WTC11 (cell line): Measurements from ENCODE around the gene STK32A.

ENCODE experiments used
- EMX1 ChIP-seq: fragments of 250-450 bp; sonication (Bioruptor Pico); IDR thresholded peaks from 2 replicates; pipeline ENCODE4 v1.8.0; 2021; ENCODE audit warnings: mild to moderate bottlenecking
- ETV6 ChIP-seq: sonication (generic); formaldehyde crosslinking; IDR thresholded peaks from 2 replicates; pipeline ENCODE4 v1.8.1; 2022; ENCODE audit warnings: mild to moderate bottlenecking, missing genetic modification reagents
- JUN ChIP-seq: sonication (generic); formaldehyde crosslinking; IDR thresholded peaks from 2 replicates; pipeline ENCODE4 v1.8.0; 2023; ENCODE audit warnings: mild to moderate bottlenecking, missing genetic modification reagents
- NR1H2 ChIP-seq: sonication (generic); formaldehyde crosslinking; IDR thresholded peaks from 2 replicates; pipeline ENCODE4 v1.9.0; 2021; ENCODE audit warnings: mild to moderate bottlenecking, moderate library complexity, missing genetic modification reagents
- RELA ChIP-seq: sonication (generic); formaldehyde crosslinking; IDR thresholded peaks from 2 replicates; pipeline ENCODE4 v1.8.1; 2022; ENCODE audit warnings: missing genetic modification reagents, mild to moderate bottlenecking, borderline replicate concordance
- SP1 ChIP-seq: sonication (generic); formaldehyde crosslinking; conservative IDR thresholded peaks from 2 replicates; pipeline ENCODE4 v1.8.1; 2022; ENCODE audit warnings: missing genetic modification reagents
- TF ChIP-seq, protein P1 (sequence below): fragments of 200-600 bp; IDR thresholded peaks from 2 replicates; pipeline ENCODE4 v1.8.0; 2022; ENCODE audit warnings: antibody characterized with exemption
- TF ChIP-seq, protein P2 (sequence below): sonication (generic); formaldehyde crosslinking; IDR thresholded peaks from 2 replicates; pipeline ENCODE4 v1.8.1; 2023; ENCODE audit warnings: mild to moderate bottlenecking, missing genetic modification reagents
- TF ChIP-seq, protein P3 (sequence below): sonication (generic); formaldehyde crosslinking; IDR thresholded peaks from 2 replicates; pipeline ENCODE4 v1.8.1; 2023; ENCODE audit warnings: mild to moderate bottlenecking, missing genetic modification reagents, moderate library complexity
- TF ChIP-seq, protein P4 (sequence below): sonication (generic); formaldehyde crosslinking; conservative IDR thresholded peaks from 2 replicates; pipeline ENCODE4 v1.8.1; 2022; ENCODE audit warnings: mild to moderate bottlenecking, missing genetic modification reagents
- TF ChIP-seq, protein P5 (sequence below): sonication (generic); formaldehyde crosslinking; IDR thresholded peaks from 2 replicates; pipeline ENCODE4 v1.8.1; 2022; ENCODE audit warnings: low read depth, missing genetic modification reagents, borderline replicate concordance

DNA sequence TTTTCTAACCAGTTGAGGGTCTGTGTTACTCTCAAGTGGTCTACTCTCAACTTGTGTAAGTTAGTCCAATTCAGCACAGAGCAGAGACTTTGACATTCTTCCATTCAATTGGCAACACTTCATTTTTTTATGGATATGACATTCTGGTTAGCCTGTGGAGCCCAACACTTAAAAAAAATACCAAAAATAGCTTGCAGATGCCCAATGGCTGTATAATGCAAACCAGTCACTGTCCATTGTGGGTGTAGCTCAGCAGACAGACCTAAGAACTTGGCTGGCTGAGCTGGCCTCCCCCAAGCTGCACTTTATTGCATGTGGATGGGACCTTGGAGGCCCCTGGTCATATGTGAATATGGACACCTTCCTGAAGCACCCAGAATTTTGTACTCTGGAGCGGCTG is 171.8 kb downstream of the STK32A start:
- TF ChIP-seq, protein P1, sequence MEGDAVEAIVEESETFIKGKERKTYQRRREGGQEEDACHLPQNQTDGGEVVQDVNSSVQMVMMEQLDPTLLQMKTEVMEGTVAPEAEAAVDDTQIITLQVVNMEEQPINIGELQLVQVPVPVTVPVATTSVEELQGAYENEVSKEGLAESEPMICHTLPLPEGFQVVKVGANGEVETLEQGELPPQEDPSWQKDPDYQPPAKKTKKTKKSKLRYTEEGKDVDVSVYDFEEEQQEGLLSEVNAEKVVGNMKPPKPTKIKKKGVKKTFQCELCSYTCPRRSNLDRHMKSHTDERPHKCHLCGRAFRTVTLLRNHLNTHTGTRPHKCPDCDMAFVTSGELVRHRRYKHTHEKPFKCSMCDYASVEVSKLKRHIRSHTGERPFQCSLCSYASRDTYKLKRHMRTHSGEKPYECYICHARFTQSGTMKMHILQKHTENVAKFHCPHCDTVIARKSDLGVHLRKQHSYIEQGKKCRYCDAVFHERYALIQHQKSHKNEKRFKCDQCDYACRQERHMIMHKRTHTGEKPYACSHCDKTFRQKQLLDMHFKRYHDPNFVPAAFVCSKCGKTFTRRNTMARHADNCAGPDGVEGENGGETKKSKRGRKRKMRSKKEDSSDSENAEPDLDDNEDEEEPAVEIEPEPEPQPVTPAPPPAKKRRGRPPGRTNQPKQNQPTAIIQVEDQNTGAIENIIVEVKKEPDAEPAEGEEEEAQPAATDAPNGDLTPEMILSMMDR, result no peak
- TF ChIP-seq, protein P2, sequence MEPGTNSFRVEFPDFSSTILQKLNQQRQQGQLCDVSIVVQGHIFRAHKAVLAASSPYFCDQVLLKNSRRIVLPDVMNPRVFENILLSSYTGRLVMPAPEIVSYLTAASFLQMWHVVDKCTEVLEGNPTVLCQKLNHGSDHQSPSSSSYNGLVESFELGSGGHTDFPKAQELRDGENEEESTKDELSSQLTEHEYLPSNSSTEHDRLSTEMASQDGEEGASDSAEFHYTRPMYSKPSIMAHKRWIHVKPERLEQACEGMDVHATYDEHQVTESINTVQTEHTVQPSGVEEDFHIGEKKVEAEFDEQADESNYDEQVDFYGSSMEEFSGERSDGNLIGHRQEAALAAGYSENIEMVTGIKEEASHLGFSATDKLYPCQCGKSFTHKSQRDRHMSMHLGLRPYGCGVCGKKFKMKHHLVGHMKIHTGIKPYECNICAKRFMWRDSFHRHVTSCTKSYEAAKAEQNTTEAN (CRISPR knock-in tag), result no peak
- TF ChIP-seq, protein P3, sequence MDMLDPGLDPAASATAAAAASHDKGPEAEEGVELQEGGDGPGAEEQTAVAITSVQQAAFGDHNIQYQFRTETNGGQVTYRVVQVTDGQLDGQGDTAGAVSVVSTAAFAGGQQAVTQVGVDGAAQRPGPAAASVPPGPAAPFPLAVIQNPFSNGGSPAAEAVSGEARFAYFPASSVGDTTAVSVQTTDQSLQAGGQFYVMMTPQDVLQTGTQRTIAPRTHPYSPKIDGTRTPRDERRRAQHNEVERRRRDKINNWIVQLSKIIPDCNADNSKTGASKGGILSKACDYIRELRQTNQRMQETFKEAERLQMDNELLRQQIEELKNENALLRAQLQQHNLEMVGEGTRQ (CRISPR knock-in tag), result no peak
- TF ChIP-seq NR1H2 (CRISPR knock-in tag) (no peak), RELA (CRISPR knock-in tag) (no peak), ETV6 (CRISPR knock-in tag) (no peak), EMX1 (CRISPR knock-in tag) (no peak), SP1 (CRISPR knock-in tag) (no peak), JUN (CRISPR knock-in tag) (no peak)
- TF ChIP-seq, protein P4, sequence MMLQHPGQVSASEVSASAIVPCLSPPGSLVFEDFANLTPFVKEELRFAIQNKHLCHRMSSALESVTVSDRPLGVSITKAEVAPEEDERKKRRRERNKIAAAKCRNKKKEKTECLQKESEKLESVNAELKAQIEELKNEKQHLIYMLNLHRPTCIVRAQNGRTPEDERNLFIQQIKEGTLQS (CRISPR knock-in tag), result no peak
- TF ChIP-seq, protein P5, sequence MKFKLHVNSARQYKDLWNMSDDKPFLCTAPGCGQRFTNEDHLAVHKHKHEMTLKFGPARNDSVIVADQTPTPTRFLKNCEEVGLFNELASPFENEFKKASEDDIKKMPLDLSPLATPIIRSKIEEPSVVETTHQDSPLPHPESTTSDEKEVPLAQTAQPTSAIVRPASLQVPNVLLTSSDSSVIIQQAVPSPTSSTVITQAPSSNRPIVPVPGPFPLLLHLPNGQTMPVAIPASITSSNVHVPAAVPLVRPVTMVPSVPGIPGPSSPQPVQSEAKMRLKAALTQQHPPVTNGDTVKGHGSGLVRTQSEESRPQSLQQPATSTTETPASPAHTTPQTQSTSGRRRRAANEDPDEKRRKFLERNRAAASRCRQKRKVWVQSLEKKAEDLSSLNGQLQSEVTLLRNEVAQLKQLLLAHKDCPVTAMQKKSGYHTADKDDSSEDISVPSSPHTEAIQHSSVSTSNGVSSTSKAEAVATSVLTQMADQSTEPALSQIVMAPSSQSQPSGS (CRISPR knock-in tag), result no peak
